CD4-positive, alpha-beta T cell (primary cell): Measurements from ENCODE around the gene OAS2. TPM values are rescaled to one million over a fixed set of nuclear protein-coding genes. Genes with fewer than 3 reads are reported as not detected.

Experiments
- ATAC-seq: fragments of 200-7000 bp; cut with Tn5 transposase; one replicate; pipeline ENCODE4 v1.10.0; 2022; ENCODE audit warnings: mild to moderate bottlenecking; ENCODE audit not compliant: poor library complexity
- CTCF ChIA-PET: fragments of 350-600 bp; sonication (Branson Sonifier 250); formaldehyde crosslinking; loops from one replicate; lab custom pipeline; 2021; ENCODE audit warnings: antibody characterized with exemption, inconsistent platforms; lab: Charles Lee
- POLR2A ChIA-PET: fragments of 350-600 bp; sonication (Branson Sonifier 250); formaldehyde crosslinking; loops from one replicate; lab custom pipeline; 2021; ENCODE audit warnings: antibody characterized with exemption, inconsistent platforms; lab: Charles Lee
- DNase-seq, 14 experiments: peaks; one replicate each; pipeline ENCODE4 v3.0.0-alpha.2; 2013 to 2020; ENCODE audit warnings: mixed read lengths in 2 of 14
- H3K27ac ChIP-seq, 2 donors: one replicate each; pipeline versions ENCODE4 v1.5.1 to v1.7.0; 2013; ENCODE audit warnings: low read length in 2 of 2, low read depth in 1 of 2, mild to moderate bottlenecking in 1 of 2
- H3K27me3 ChIP-seq, 2 experiments: 1 replicate in 1 of 2; 2 replicates in 1 of 2; pipeline versions ENCODE4 v1.6.1 to v1.7.0; 2013; ENCODE audit warnings: low read length in 2 of 2, control low read depth in 1 of 2, mild to moderate bottlenecking in 1 of 2, moderate library complexity in 1 of 2; ENCODE audit not compliant: insufficient read depth in 2 of 2, control insufficient read depth in 1 of 2
- H3K36me3 ChIP-seq: one replicate; pipeline ENCODE4 v1.6.1; 2013; ENCODE audit warnings: low read length, control low read depth; ENCODE audit not compliant: insufficient read depth
- H3K4me1 ChIP-seq: one replicate; pipeline ENCODE4 v1.6.1; 2013; ENCODE audit warnings: low read length, control low read depth; ENCODE audit not compliant: insufficient read depth
- H3K4me3 ChIP-seq: one replicate; pipeline ENCODE4 v1.5.1; 2013; ENCODE audit warnings: mild to moderate bottlenecking, low read length, moderate library complexity
- H3K9me3 ChIP-seq, 2 experiments: 1 replicate in 1 of 2; 2 replicates in 1 of 2; pipeline versions ENCODE4 v1.6.1 to v1.7.0; 2013; ENCODE audit warnings: low read length in 2 of 2, mild to moderate bottlenecking in 2 of 2, control low read depth in 1 of 2, moderate library complexity in 1 of 2; ENCODE audit not compliant: control insufficient read depth in 1 of 2, insufficient read depth in 1 of 2
- H3K27ac Mint-ChIP-seq: one replicate; pipeline ENCODE4 v1.8.0; 2020; ENCODE audit warnings: mixed read lengths
- H3K27me3 Mint-ChIP-seq: one replicate; pipeline ENCODE4 v1.8.0; 2021; ENCODE audit warnings: mixed read lengths
- H3K36me3 Mint-ChIP-seq: one replicate; pipeline ENCODE4 v1.8.0; 2021; ENCODE audit warnings: low read depth, mixed read lengths
- H3K4me1 Mint-ChIP-seq: one replicate; pipeline ENCODE4 v1.8.0; 2021; ENCODE audit warnings: low read depth, mixed read lengths
- H3K4me3 Mint-ChIP-seq: one replicate; pipeline ENCODE4 v1.8.0; 2020; ENCODE audit warnings: mild to moderate bottlenecking, mixed read lengths
- H3K9me3 Mint-ChIP-seq: one replicate; pipeline ENCODE4 v1.8.0; 2020; ENCODE audit warnings: mixed read lengths
- CTCF ChIP-seq: fragments of 200-600 bp; IDR thresholded peaks from one replicate; pipeline ENCODE4 v1.8.0; 2022; ENCODE audit warnings: antibody characterized with exemption, mild to moderate bottlenecking
- intact Hi-C, 2 experiments: fragments of 100-400 bp; cut with DNase I in 1 of 2; cut with micrococcal nuclease in 1 of 2; formaldehyde crosslinking; loops; one replicate each; pipeline versions ENCODE4 v1.15.1 to v1.9.0; 2023 to 2025; cut with DNase I, micrococcal nuclease
- total RNA-seq, 174 experiments: library from RNA in 2 of 174; stranded (reverse) in 2 of 174; gene quantifications; one replicate each; pipeline ENCODE4 v1.2.3 and lab custom pipeline; 2021 to 2026

Gene OAS2
- total RNA-seq, 2 experiments from 2014 or later: 15.0 to 16.2 TPM

- H3K4me1 Mint-ChIP-seq: peaks cover 78% of the 10 kb centered on the region
Measured at GRCh38 chr12:112985642-112986290, 7.4 kb downstream of the OAS2 start.

GRCh38 chr12:112986291-112986800 lies 8.0 kb downstream of the OAS2 start:
- H3K36me3 ChIP-seq: peaks cover 59% of the 10 kb centered on the region
- no peak overlapping the region for H3K4me3 Mint-ChIP-seq

More at GRCh38 chr12:112985642-112986290, 7.4 kb downstream of the OAS2 start:
- Histone ChIP-seq H3K9me3 (no peaks in the 10 kb centered on the region), H3K4me1 (peaks cover 32% of the 10 kb centered on the region), H3K27ac (no peak overlapping the region), H3K27me3 (no peaks in the 10 kb centered on the region), H3K4me3 (no peak overlapping the region), H3K36me3 (peaks cover 54% of the 10 kb centered on the region)
- Mint-ChIP-seq H3K27me3 (no peaks in the 10 kb centered on the region), H3K9me3 (peaks cover 8% of the 10 kb centered on the region), H3K4me3 (no peak overlapping the region), H3K27ac (peak overlapping the region; percentile 79), H3K36me3 (peaks cover 96% of the 10 kb centered on the region)
- ATAC-seq: no peak
- no peak for TF ChIP-seq CTCF
- no peak for DNase-seq
- POLR2A ChIA-PET: no interaction called here
- intact Hi-C loops: no loop called here
- CTCF ChIA-PET: no interaction called here

GRCh38 chr12:112987561-112987960 lies 9.2 kb downstream of the OAS2 start:
- no peaks in the 10 kb centered on the region for H3K27me3 ChIP-seq
- DNase-seq (no peak), ATAC-seq (no peak)
- ChIA-PET POLR2A (interaction anchor here (7.8 kb wide), 1 partner anchor 8 kb away, joined by 74 read pairs; the partner anchor contains the start of gene OAS2), CTCF (no interaction called here)
- no peak overlapping the region for H3K4me3 Mint-ChIP-seq
- H3K4me1 ChIP-seq: peaks cover 32% of the 10 kb centered on the region
- H3K9me3 Mint-ChIP-seq: peaks cover 5% of the 10 kb centered on the region
- no peaks in the 10 kb centered on the region for H3K9me3 ChIP-seq
- no peaks in the 10 kb centered on the region for H3K27me3 Mint-ChIP-seq
- peaks cover 98% of the 10 kb centered on the region for H3K36me3 Mint-ChIP-seq
- H3K27ac ChIP-seq: no peak overlapping the region
- peak overlapping the region; percentile 76 for H3K27ac Mint-ChIP-seq
- no peak for TF ChIP-seq CTCF
- H3K4me1 Mint-ChIP-seq: peaks cover 66% of the 10 kb centered on the region
- H3K36me3 ChIP-seq: peaks cover 66% of the 10 kb centered on the region
- no peak overlapping the region for H3K4me3 ChIP-seq
- intact Hi-C loops: no loop called here

More at GRCh38 chr12:112986291-112986800, 8.0 kb downstream of the OAS2 start:
- intact Hi-C loops: no loop called here
- Mint-ChIP-seq H3K27me3 (no peaks in the 10 kb centered on the region), H3K4me1 (peaks cover 77% of the 10 kb centered on the region), H3K36me3 (peaks cover 98% of the 10 kb centered on the region), H3K27ac (peak overlapping the region; percentile 79), H3K9me3 (peaks cover 8% of the 10 kb centered on the region)
- no peak for TF ChIP-seq CTCF
- no peak for DNase-seq
- Histone ChIP-seq H3K9me3 (no peaks in the 10 kb centered on the region), H3K27ac (no peak overlapping the region), H3K4me1 (peaks cover 32% of the 10 kb centered on the region), H3K4me3 (no peak overlapping the region), H3K27me3 (no peaks in the 10 kb centered on the region)
- CTCF ChIA-PET: no interaction called here
- POLR2A ChIA-PET: no interaction called here
- ATAC-seq: no peak
